Upper lobe of left lung (tissue), 4 donors: ENCODE measurements around the gene EN2.

Source experiments
- CTCF ChIP-seq, 6 experiments: fragments of 450-650 bp in 4 of 6; fragments of 200-600 bp in 2 of 6; sonication (generic) in 2 of 6; IDR thresholded peaks; one replicate each; pipeline ENCODE4 v1.5.1; 2016 to 2019; ENCODE audit warnings: antibody characterized with exemption in 6 of 6
- EP300 ChIP-seq, 4 donors: sonication (generic); formaldehyde crosslinking; IDR thresholded peaks; one replicate each; pipeline ENCODE4 v1.5.1; 2017; ENCODE audit warnings: antibody characterized with exemption in 4 of 4, control low read depth in 2 of 4
- POLR2A ChIP-seq, 4 donors: fragments of 450-650 bp; IDR thresholded peaks; one replicate each; pipeline ENCODE4 v1.5.1; 2016 to 2017; ENCODE audit warnings: antibody characterized with exemption in 4 of 4, mild to moderate bottlenecking in 2 of 4
- POLR2AphosphoS5 ChIP-seq, 2 donors: sonication (generic); formaldehyde crosslinking; IDR thresholded peaks; one replicate each; pipeline ENCODE4 v1.5.1; 2017; ENCODE audit warnings: antibody characterized with exemption in 2 of 2

GRCh38 chr7:155464183-155464582 lies 6.3 kb downstream of the EN2 start:
- TF ChIP-seq POLR2A (IDR thresholded peaks at IDR 0.05) (no peak), EP300 (IDR thresholded peaks at IDR 0.05) (no peak), POLR2AphosphoS5 (IDR thresholded peaks at IDR 0.05) (no peak), CTCF (IDR thresholded peaks at IDR 0.05) (no peak)
